GM21423 (cell line): ENCODE measurements around the gene BICRA.
"Not testable (repeated sequence)": the region's sequence is repeated elsewhere in the genome, so short reads cannot be mapped to it uniquely, and the experiment has no call there.

ENCODE experiments used
- ATAC-seq: cut with Tn5 transposase; IDR thresholded peaks from one replicate; pipeline ENCODE4 v1.9.1; 2021; ENCODE audit warnings: mild to moderate bottlenecking, moderate library complexity; ENCODE audit not compliant: unreplicated experiment

Gene BICRA

DNA sequence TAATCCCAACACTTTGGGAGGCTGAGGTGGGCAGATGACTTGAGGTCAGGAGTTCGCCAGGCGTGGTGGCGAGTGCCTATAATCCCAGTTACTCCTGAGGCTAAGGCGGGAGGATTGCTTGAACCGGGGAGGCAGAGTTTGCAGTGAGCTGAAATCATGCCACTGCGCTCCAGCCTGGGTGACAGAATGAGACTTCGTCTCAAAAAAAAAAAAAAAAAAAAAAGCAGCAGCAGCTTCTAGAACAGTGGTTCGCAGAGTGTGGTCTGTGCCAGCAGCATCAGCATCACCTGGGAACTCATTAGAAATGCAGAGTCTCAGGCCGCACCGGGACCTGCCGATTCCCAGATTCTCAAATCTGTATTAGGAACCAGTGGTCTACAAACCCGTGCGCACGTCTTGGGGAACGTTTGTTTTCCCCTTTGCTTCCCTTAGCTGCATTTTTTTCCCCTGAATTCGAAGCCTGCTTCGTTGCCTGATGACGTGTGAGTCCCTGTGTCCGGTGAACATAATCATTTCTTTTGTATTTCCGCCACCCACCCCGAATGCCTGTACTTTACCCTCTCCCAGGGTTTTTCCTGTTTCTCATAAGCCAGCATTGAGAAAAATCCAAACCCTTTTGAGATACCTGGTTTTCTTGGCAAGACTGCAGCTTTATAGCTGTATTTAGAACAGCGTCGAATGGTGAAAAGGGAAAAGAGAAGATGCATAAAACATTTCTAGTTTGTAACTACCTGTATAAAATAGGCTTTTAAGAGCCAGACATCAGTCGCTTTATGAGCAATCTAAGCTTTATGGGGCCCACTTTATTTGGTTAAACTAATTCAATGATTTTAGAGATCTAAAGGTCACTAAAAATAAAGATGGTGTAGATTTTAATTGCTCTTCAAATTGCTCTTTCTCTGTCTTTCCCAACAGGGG is 49.8 kb downstream of the BICRA start:
- ATAC-seq: no peak

DNA sequence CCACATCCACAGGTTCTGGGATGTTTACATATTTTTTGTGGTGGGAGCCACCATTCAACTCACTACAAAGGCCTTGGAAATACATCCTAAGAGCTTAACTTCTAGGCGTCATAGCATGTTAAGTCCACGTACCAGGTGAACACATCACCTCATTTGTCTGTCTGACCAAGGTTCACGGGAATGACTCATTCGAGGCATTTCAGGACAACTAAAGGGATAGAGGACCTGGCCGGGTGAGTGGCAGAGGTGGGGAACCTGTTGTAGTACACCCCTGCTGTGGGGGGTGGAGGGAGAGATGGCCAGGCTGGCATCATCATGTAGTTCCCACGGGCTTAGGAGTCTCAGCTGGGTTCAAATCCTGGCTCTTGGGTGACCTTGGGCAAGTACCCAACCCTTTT is 51.5 kb downstream of the BICRA start:
- ATAC-seq: no peak

DNA sequence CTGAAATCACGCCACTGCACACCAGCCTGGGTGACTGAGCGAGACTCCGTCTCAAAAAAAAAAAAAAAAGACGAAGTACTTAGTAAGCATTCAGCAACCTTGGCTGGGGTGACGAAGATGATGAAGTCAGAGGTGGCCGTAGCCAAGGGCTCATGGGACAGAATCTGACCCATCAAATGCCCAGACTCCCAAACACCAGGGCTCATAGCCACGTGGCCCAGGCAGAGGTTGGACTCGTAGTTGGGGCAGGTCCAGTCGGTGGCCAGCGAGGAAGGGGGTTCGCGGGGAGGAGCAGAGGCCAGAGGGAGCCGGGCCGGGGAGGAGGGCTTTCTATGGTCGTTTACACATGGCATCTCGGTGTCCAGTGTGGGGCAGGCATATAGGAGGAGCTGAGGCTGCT is 52.2 kb downstream of the BICRA start:
- ATAC-seq: no peak

DNA sequence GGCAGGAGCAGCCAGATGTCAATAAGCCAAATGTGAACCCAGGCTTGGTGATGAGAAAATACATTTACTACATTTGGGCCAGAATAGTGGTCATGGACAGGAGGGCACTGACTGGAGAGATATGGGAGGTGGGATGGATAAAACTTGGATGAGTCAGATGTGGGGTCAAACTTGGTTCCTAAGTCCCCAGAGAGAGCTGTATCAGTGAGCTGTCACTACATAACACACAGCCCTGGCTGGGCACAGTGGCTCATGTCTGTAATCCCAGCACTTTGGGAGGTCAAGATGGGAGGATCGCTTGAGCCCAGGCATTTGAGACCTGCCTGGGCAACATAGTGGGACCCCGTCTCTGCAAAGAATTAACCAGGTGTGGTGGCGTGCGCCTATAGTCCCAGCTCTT is 52.7 kb downstream of the BICRA start:
- no peak for ATAC-seq

- ATAC-seq: no peak
Measured at GRCh38 chr19:47663435-47663910, 54.5 kb downstream of the BICRA start.

DNA sequence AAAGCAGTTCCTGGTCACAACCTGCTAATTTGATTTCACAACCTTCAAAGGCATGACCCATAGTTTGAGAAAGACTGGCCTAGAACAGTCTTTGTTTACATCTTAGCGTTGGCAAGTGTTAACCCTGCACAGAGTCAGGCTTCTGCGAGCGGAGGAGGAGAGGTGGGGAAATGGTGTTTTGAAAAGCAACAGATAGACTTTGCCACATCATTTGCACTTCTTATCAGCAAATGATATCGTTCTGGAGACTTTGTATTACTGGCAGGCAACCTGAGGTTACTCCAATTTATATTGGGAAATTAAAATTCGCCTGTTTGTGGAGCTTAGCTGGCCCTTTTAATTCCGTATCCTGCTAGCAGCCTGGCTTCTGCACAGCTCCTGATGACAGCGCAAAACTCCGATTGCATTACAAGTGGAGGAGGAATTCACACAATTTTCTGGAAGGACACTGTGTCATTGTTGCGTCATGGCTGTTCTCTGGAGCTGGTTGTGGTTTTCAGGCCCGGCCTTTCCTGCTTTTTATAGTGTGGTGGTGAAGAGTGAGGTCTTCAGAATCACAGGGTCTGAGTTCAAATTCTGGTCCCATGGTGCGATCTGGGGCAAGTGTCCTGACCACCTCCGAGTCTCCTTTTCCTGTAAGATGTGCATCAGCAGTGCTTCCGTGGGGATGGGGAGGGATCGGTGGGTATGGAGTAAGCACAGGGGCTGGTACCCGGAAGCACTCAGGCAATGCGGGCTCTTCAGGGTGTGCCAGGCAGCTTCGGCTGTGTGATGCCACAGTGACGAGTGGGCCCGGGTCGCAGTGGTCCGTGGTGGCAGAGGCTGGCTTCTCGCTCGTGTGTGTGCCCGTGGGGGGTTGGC is 55.2 kb downstream of the BICRA start:
- no peak for ATAC-seq

DNA sequence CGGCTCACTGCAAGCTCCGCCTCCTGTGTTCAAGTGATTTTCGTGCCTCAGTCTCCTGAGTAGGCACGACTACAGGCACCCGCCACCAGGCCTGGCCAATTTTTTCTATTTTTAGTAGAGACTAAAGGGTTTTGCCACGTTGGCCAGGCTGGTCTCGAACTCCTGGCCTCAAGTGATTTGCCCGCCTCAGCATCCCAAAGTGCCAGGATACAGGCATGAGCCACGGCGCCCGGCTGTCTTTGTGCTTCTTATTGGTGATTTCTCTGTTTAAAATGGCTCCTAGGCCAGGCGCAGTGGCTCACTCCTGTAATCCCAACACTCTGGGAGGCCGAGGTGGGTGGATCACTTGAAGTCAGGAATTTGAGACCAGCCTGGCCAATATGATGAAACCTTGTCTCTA is 59.6 kb downstream of the BICRA start:
- ATAC-seq: not testable (repeated sequence)

DNA sequence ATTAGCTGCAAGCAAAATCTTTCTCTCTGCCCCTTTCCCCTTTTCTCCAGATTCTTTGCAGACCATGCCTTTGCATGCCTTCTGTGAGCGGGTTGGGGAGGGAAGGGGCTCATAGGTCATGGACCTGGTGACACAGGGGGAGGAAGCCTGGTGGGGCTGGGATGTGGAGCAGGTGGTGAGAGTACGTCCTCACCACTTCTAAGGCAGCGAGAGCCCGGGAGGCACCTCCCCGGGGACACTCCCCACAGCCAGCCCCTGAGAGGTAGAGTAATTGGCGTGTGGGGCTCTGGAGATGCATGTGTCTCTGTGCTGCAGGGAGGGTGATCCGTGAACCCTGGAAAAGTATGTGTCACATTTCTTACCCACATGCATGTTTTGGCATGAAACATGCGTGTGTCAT is 61.8 kb downstream of the BICRA start:
- no peak for ATAC-seq

- ATAC-seq: no peak
Measured at GRCh38 chr19:47671499-47671898, 62.6 kb downstream of the BICRA start.

DNA sequence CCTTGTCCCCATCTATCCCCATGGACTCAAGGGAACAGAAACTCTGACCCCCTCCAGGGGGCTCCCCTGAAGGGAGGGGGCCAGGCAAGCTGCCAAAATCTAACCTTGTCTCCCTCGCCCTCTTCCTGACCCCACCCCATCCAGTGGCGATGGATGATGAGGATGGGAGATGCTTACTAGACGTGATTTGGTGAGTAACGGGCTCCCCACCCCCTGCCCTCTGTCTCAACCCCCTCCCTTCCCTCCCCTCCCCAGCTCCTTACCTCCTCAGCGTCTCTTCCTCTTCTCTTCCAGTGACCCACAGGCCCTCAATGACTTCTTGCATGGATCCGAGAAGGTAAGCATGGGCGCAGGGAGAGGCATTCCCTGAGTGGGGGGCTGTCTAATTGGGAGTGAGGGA is 64.5 kb downstream of the BICRA start:
- no peak for ATAC-seq

GRCh38 chr19:47674548-47674947 is 65.6 kb downstream of the BICRA start:
- no peak for ATAC-seq

- no peak for ATAC-seq
Measured at GRCh38 chr19:47675271-47675670, 66.3 kb downstream of the BICRA start.

GRCh38 chr19:47675859-47676258 is 66.9 kb downstream of the BICRA start:
- no peak for ATAC-seq

- ATAC-seq: no peak
Measured at GRCh38 chr19:47676811-47677210, 67.9 kb downstream of the BICRA start.

GRCh38 chr19:47679251-47679900 is 70.4 kb downstream of the BICRA start:
- ATAC-seq: no peak

GRCh38 chr19:47679922-47680857 is 71.3 kb downstream of the BICRA start:
- ATAC-seq: no peak

- no peak for ATAC-seq
Measured at GRCh38 chr19:47680858-47681332, 72.0 kb downstream of the BICRA start.

DNA sequence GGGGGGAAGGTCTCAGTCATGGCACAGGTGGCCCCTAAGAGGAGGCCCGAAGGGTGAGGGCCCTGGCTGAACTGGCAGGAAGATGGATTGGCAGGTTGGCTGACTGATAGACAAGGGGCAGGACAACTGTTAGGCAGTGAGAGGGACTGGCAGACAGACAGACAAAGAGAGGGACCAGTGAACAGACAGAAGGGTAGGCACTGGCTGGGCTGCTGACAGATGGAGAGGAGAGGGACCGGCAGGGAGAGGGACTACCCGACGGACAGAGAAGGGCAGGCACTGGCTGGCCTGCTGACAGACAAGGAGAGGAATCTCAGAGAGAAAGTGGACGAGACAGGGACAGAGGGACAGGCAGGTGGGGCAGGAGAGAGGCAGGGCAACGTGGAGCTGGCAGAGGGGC is 72.5 kb downstream of the BICRA start:
- ATAC-seq: no peak

DNA sequence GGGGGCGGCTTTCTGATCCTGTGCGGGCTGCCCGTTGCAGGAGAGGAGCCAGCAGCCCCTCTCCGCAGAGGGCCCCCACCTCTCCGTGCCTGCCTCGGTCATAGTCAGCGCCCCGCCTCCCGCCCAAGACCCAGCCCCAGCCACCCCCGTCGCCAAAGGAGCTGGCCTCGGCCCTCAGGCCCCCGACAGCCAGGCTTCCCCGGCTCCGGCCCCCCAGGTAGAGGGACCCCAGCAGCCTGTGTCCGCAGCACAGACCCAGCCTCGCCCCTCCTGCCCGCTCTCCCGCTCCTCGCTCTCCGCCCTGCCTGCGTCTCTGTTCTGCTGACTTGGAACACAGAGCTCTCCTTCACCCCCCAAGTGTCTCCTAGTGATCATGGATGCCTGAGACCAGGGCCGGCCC is 73.0 kb downstream of the BICRA start:
- no peak for ATAC-seq

GRCh38 chr19:47682939-47683338 is 74.0 kb downstream of the BICRA start:
- ATAC-seq: no peak
